Mucosa of rectum (tissue), 2 donors: Measurements from ENCODE around the gene CA5B.

Experiments used
- H3K27ac ChIP-seq, 2 donors: one replicate each; pipeline ENCODE4 v1.7.0; 2013; ENCODE audit warnings: inconsistent platforms in 2 of 2, low read depth in 2 of 2, low read length in 2 of 2
- H3K27me3 ChIP-seq, 2 donors: one replicate each; pipeline ENCODE4 v1.7.0; 2013; ENCODE audit warnings: low read length in 2 of 2; ENCODE audit not compliant: control insufficient read depth in 2 of 2, insufficient read depth in 2 of 2
- H3K36me3 ChIP-seq, 2 donors: one replicate each; pipeline ENCODE4 v1.7.0; 2013; ENCODE audit warnings: low read length in 2 of 2; ENCODE audit not compliant: control insufficient read depth in 2 of 2, insufficient read depth in 2 of 2
- H3K4me1 ChIP-seq, 2 donors: one replicate each; pipeline ENCODE4 v1.7.0; 2013; ENCODE audit warnings: low read length in 2 of 2, mild to moderate bottlenecking in 1 of 2; ENCODE audit not compliant: control insufficient read depth in 2 of 2, insufficient read depth in 2 of 2
- H3K4me3 ChIP-seq, 2 donors: one replicate each; pipeline ENCODE4 v1.7.0; 2013; ENCODE audit warnings: low read length in 2 of 2
- H3K9ac ChIP-seq, 2 donors: one replicate each; pipeline ENCODE4 v1.7.0; 2013; ENCODE audit warnings: low read length in 2 of 2, low read depth in 1 of 2, mild to moderate bottlenecking in 1 of 2
- H3K9me3 ChIP-seq, 2 donors: one replicate each; pipeline ENCODE4 v1.7.0; 2013; ENCODE audit warnings: low read length in 2 of 2; ENCODE audit not compliant: control insufficient read depth in 2 of 2
- donor health status: healthy.
- donor health status: Normal muscosa, but diverticular disease.

Gene CA5B

GRCh38 chrX:15781961-15782699, 44.1 kb downstream of the CA5B start:
- H3K27me3 ChIP-seq, result no peaks in the 10 kb centered on the region
- peak overlapping the region in 1 of 2 donors; percentile 59 for H3K4me3 ChIP-seq
- H3K36me3 ChIP-seq, result peaks cover 4 to 16% of the 10 kb centered on the region in 2 donors
- H3K27ac ChIP-seq, result peak overlapping the region in 1 of 2 donors; percentile 56
- no peak overlapping the region for H3K9ac ChIP-seq
- no peaks in the 10 kb centered on the region for H3K4me1 ChIP-seq
- H3K9me3 ChIP-seq, result no peaks in the 10 kb centered on the region

DNA sequence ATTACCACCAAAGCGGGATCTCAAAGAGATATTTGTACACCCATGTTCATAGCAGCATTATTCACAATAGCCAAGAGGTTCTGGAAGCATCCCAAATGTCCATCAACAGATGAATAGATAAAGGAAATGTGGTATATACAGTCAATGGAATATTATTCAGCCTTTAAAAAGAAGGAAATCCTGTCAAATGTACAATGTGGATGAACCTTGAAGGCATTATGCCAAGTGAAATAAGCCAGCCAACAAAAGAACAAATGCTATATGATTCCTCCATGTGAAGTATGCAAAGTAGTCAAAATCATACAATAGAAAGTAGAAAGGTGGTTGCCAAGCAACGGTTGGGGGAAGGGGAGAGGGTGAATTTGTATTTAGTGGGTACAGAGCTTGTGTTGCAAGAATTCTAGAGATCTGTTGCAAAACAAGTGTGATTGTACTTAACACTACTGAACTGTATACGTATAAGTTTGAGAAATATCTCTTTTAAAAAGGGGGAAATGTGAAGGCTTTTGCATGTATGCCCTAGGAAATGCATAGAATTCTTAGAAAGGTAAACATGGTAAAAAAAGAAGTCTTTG, 47.2 kb downstream of the CA5B start:
- Histone ChIP-seq H3K9me3 (no peaks in the 10 kb centered on the region), H3K27ac (no peak overlapping the region), H3K9ac (no peak overlapping the region), H3K36me3 (peaks cover 4 to 8% of the 10 kb centered on the region in 2 donors), H3K27me3 (no peaks in the 10 kb centered on the region), H3K4me1 (peaks cover 5 to 7% of the 10 kb centered on the region in 2 donors), H3K4me3 (no peak overlapping the region)

DNA sequence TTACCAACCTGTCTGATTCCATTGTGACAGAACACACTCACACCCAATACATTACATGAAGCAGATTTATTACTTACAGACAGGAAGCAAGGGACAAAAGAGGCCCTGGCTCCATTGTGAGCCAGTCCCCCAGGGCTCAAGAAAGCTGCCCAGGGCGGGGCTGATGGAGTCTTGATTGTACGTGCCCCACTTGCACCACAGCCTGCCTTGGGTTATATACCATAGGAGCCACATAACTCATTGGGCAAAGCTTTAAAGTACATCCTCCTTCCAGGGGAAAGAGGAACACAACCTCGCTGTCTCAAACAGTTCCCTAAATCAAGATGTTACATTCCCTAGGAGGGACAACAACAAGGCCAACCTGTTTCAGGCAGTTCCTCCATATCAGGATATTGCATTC, 48.8 kb downstream of the CA5B start:
- no peak overlapping the region for H3K27ac ChIP-seq
- H3K27me3 ChIP-seq, result no peaks in the 10 kb centered on the region
- no peak overlapping the region for H3K9ac ChIP-seq
- peaks cover 3 to 5% of the 10 kb centered on the region in 2 donors for H3K36me3 ChIP-seq
- no peak overlapping the region for H3K4me3 ChIP-seq
- H3K9me3 ChIP-seq, result no peaks in the 10 kb centered on the region
- H3K4me1 ChIP-seq, result peaks cover 5 to 7% of the 10 kb centered on the region in 2 donors

- H3K4me3 ChIP-seq, result peak within 1 kb of the TSS; percentile 97
- H3K9ac ChIP-seq, result peak within 1 kb of the TSS; percentile 90
- H3K4me1 ChIP-seq, result peaks cover 5 to 7% of the 10 kb centered on the region in 2 donors
- no peaks in the 10 kb centered on the region for H3K27me3 ChIP-seq
- no peaks in the 10 kb centered on the region for H3K9me3 ChIP-seq
- H3K27ac ChIP-seq, result peak within 1 kb of the TSS; percentile 89 to 91
- H3K36me3 ChIP-seq, result peaks cover 6 to 8% of the 10 kb centered on the region in 2 donors
Observed at GRCh38 chrX:15789979-15790768, 52.1 kb downstream of the CA5B start, which contains the start of gene ZRSR2. ZRSR2 (plus strand) TSS chrX:15790484; CDS start chrX:15790496, 12 bp downstream.

- Histone ChIP-seq H3K4me1 (peaks cover 5 to 7% of the 10 kb centered on the region in 2 donors), H3K9ac (peak overlapping the region; percentile 84 to 90), H3K27me3 (no peaks in the 10 kb centered on the region), H3K4me3 (peak overlapping the region; percentile 97), H3K9me3 (no peaks in the 10 kb centered on the region), H3K36me3 (peaks cover 6 to 7% of the 10 kb centered on the region in 2 donors), H3K27ac (peak overlapping the region; percentile 89 to 91)
Observed at GRCh38 chrX:15790769-15791290, 52.8 kb downstream of the CA5B start.

GRCh38 chrX:15797707-15798106, 59.6 kb downstream of the CA5B start:
- Histone ChIP-seq H3K27ac (no peak overlapping the region), H3K4me3 (no peak overlapping the region), H3K27me3 (no peaks in the 10 kb centered on the region), H3K4me1 (no peaks in the 10 kb centered on the region), H3K9ac (no peak overlapping the region), H3K9me3 (no peaks in the 10 kb centered on the region), H3K36me3 (peaks cover 13 to 22% of the 10 kb centered on the region in 2 donors)

DNA sequence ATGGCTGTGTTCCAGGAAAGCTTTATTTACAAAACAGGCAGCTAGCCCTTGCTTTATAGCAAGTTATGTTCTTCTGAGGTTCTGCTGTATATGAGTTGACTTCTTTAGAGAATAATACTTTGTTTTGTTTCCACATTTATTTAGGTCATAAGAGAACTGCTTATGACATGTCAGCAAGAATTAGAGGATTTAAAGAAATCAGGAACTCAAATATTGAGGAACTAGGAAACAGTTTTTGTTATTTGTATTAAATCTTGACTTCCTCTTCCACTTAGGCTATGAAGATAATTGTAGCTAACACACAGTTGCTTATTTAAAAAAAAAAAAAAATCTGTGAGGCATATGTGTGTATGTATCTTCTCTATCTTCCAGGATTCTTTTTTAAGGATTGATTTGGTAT, 66.5 kb downstream of the CA5B start:
- H3K27me3 ChIP-seq, result no peaks in the 10 kb centered on the region
- no peak overlapping the region for H3K27ac ChIP-seq
- no peaks in the 10 kb centered on the region for H3K9me3 ChIP-seq
- H3K4me1 ChIP-seq, result no peaks in the 10 kb centered on the region
- peaks cover 23 to 37% of the 10 kb centered on the region in 2 donors for H3K36me3 ChIP-seq
- H3K4me3 ChIP-seq, result no peak overlapping the region
- H3K9ac ChIP-seq, result no peak overlapping the region

DNA sequence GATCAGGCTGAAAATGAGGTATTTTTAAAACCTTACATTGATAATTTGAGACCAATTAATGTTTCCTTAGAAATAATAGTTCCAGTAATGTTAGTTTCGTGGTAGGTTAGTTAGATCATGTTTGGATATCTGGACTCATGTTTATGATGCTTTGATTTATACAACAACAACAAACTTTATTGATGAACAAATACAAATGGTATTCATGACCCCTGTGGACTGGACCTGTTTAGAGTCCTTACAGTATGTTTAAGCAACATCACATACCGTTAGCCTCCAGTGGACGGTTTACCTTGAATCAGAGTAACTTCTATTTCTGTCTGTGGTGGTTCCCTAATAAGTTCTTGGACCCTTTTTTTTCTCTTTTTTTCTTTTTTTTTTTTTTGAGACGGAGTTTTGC, 70.2 kb downstream of the CA5B start:
- no peak overlapping the region for H3K9ac ChIP-seq
- H3K36me3 ChIP-seq, result peaks cover 39 to 44% of the 10 kb centered on the region in 2 donors
- no peak overlapping the region for H3K4me3 ChIP-seq

GRCh38 chrX:15812192-15812938, 74.3 kb downstream of the CA5B start:
- H3K4me3 ChIP-seq, result no peak overlapping the region
- H3K4me1 ChIP-seq, result no peaks in the 10 kb centered on the region
- no peaks in the 10 kb centered on the region for H3K27me3 ChIP-seq
- H3K9ac ChIP-seq, result no peak overlapping the region
- peaks cover 45 to 54% of the 10 kb centered on the region in 2 donors for H3K36me3 ChIP-seq
- no peak overlapping the region for H3K27ac ChIP-seq
- no peaks in the 10 kb centered on the region for H3K9me3 ChIP-seq

More for the DNA sequence above, 70.2 kb downstream of the CA5B start:
- no peaks in the 10 kb centered on the region for H3K4me1 ChIP-seq
- H3K27me3 ChIP-seq, result no peaks in the 10 kb centered on the region
- no peak overlapping the region for H3K27ac ChIP-seq
- H3K9me3 ChIP-seq, result no peaks in the 10 kb centered on the region
